Tracheal epithelial cell (primary cell): Measurements from ENCODE around the gene SSR2. TPM values are rescaled to one million over a fixed set of nuclear protein-coding genes. Genes with fewer than 3 reads are reported as not detected.

ENCODE experiments used
- total RNA-seq: library from RNA; depleted of rRNA; stranded (reverse); fragments of >200 nt; gene quantifications from 2 replicates; pipeline ENCODE4 v1.2.1, GENCODE V29; 2014

The SSR2 gene
- total RNA-seq, result 326 and 576 TPM in 2 replicates

DNA sequence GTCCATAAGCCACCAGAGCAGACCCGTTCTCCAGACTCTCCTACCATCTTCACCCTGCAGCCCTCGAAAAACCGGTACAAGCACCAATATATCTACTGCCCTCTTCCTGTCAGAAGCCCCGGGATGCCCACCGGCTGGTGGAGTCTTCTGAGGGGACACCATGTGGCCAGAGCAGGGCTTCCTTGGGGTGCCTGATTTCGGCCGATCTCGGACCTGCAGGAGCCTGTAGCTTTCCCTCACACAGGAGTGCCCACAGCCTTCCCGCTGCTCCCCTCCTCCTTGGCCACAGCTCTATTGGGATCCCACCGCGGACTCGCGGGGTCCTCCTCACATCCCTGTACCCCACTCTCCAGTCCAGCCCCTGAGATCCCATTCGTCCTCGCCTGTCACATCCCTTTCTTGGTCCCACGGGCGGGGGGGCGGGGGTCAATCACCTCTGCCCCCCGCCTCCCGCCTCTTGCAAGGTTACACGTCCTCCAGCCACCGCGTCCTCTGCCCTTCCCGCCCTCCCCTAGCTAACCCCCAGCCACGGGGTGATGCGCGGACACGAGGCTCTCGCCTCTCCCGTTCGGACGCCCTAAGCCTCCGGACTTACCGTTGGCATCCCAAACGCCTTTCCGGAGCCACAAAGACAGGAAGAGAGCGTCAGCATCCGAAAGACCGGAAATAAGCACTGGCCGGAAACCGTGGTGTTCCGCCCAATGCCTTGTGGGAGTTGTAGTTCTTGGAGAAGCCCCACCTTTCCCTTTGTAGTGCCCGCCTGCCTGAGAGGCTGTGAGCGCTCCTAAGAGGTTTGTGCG lies at the start of gene SSR2:
Gene SSR2, minus strand, starts transcription at position 659 of the 800 bp plus-strand sequence. CDS start 784 bp downstream, outside the sequence.

DNA sequence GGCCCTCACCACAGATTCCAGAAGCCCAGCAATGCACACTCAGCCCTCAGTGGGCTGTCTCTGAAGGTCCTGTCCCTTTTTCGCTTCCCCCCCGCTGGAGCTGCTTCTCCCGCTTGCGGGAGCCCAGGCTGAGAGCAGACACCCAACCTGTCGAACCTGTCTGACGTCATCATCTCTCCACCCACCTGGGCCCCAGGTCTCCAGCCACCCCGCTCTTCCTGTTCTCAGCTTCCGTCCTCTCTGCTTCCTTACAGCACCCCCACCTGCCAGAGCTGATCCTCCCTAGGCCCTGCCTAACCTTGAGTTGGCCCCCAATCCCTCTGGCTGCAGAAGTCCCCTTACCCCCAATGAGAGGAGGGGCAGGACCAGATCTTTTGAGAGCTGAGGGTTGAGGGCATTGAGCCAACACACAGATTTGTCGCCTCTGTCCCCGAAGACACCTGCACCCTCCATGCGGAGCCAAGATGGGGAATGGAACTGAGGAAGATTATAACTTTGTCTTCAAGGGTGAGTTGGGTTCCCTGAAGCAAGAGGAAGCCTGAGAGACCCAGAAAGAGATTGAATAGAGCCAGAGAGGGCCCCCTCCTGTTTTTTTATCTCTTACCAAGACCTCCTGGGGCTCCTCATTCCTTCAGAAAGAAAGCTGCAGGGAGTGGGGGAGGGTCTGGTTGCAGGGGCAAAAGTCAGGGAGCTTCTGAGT lies 40.3 kb upstream of the SSR2 start, which contains the start of gene RAB25:
Gene RAB25, plus strand, starts transcription at position 224 of the 700 bp plus-strand sequence. Its CDS starts 241 bp downstream, at position 465.

DNA sequence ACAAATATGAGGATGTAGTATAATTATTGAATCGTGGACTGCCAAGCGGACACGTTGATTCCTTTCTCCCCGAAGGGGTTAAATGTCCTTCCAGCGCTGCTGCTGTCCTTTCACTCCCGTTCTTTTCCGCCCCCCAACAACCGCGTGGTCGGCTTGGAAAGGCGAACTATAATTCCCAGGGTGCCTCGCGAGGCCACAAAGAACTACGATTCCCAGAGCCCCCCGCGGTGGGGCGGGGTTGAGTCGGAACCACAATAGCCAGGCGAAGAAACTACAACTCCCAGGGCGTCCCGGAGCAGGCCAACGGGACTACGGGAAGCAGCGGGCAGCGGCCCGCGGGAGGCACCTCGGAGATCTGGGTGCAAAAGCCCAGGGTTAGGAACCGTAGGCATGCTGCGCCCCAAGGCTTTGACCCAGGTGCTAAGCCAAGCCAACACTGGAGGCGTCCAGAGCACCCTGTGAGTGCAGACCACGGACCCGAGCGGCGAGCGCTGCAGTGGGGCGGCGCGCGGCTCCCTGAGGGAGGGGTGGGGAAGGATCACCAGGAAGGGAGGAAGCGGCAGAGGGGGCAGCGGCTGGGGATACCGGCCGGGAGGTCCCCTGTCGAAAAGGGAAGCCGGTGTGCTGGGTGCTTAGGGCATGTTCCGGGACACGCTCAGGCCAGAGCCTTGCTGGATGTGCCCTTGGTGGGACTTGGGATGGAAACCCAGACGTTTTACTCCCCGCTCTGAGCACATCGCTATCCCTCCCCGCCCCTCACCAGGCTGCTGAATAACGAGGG lies 33.9 kb upstream of the SSR2 start, which contains the start of gene LAMTOR2:
Gene LAMTOR2, plus strand, starts transcription at position 283 of the 781 bp plus-strand sequence. Its CDS starts 108 bp downstream, at position 391.

DNA sequence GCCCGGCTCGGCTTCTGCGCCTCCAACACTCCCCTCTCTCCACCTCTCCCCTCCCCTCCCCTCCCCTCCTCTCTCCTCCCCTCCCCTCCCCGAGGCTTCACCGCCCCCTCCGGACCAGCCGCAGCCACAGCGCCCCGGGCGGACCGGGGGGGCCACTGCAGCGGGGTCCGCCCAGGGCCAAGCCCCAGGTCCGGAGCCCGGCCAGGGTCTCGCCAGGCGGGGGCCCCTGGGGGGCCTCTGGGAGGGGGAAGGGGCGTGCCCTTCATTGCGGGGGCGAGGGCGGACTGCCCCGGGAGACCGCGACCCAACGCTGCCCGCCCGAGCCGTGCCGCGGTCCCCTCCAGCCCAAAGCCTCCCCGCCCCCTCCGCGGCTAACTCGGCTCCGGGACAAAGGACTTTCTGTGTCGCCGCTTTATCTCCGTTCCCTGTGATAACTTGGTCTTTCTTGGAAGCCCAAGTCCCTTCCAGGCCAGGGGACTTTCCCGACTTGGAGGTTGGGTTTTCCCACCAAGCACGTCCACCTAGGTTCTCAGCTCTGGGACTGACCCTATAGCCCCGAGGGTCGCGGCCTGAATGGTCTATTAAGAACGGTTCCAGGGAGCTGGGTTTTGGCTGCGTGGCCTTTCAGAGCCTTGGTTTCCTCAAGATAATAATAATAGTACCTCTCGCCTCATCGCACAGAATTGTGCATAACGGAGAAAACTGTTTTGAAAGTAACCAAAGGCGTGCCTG lies 33.2 kb upstream of the SSR2 start, which contains the start of gene UBQLN4:
Gene UBQLN4, minus strand, starts transcription at position 31 of the 732 bp plus-strand sequence. CDS start 97 bp downstream, outside the sequence.

DNA sequence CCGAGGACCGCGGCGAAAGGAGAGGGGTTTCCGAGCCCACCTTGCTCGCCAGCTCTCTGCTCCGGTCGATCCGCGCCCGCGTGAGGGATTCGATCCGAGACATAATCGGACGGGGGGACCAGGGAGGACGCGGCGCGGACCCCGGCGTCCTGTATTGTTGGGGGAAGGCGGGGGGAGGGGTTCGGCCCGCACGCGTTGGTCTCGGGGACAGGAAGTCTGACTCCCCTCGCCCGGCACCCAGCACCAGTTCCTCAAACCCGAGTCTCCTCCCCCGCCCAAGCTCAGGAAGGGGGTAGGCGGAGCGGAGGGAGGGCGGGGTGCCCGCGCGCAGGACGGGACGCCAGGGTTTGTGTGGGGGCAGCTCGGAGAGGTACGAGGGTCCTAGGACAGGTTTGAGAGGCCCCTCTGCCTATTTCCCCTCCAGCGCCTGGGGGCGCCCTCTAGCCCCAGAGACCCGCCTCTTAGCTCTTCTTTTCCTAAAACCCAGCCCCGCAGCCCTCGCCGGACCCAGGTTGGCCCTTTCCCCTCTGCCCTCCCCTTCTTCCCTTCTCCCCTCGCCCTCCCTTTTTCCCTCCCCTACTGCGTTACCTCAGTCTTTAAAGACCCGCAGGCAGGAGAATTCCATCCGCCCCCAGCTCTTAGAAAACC lies 42.3 kb downstream of the SSR2 start, which contains the start of gene ARHGEF2:
Gene ARHGEF2, minus strand, starts transcription at position 223 of the 648 bp plus-strand sequence. Its CDS starts 120 bp downstream, at position 103.

Other genes with a start within 250 kb of the SSR2 start
- gene GON4L, start 163.7 kb downstream of the SSR2 start, total RNA-seq, result 16.0 and 17.4 TPM in 2 replicates
- 0.21 and 3.4 TPM in 2 replicates for gene SYT11, start 161.4 kb downstream of the SSR2 start, total RNA-seq
- gene RIT1, start 109.6 kb downstream of the SSR2 start, total RNA-seq, result 35.0 and 35.2 TPM in 2 replicates
- gene KHDC4, start 86.5 kb downstream of the SSR2 start, total RNA-seq, result 12.3 and 23.9 TPM in 2 replicates
- gene RXFP4, start 79.3 kb downstream of the SSR2 start, total RNA-seq, result 0.24 TPM in 1 of 2 replicates, not detected in the other
- gene ARHGEF2, start 42.4 kb downstream of the SSR2 start, total RNA-seq, result 55.6 and 76.6 TPM in 2 replicates
- gene UBQLN4, start 32.8 kb upstream of the SSR2 start, total RNA-seq, result 17.6 and 18.3 TPM in 2 replicates
- gene LAMTOR2, start 33.8 kb upstream of the SSR2 start, total RNA-seq, result 48.4 and 74.9 TPM in 2 replicates
- 52.2 and 69.4 TPM in 2 replicates for gene RAB25, start 40.2 kb upstream of the SSR2 start, total RNA-seq
- 1.9 and 6.5 TPM in 2 replicates for gene MEX3A, start 61.5 kb upstream of the SSR2 start, total RNA-seq
- gene LMNA, start 93.8 kb upstream of the SSR2 start, total RNA-seq, result 687 and 701 TPM in 2 replicates
- gene SEMA4A, start 132.6 kb upstream of the SSR2 start, total RNA-seq, result 3.4 TPM in 2 replicates
- 4.8 and 6.8 TPM in 2 replicates for gene SLC25A44, start 173.2 kb upstream of the SSR2 start, total RNA-seq
- 36.4 and 58.4 TPM in 2 replicates for gene PMF1, start 192.1 kb upstream of the SSR2 start, total RNA-seq
- 0.24 TPM in 1 of 2 replicates, not detected in the other for gene BGLAP, start 221.2 kb upstream of the SSR2 start, total RNA-seq
- 0.72 TPM in 1 of 2 replicates, not detected in the other for gene PAQR6, start 227.1 kb upstream of the SSR2 start, total RNA-seq